A549 (cell line): ENCODE measurements around the gene MADD.
"Not testable (repeated sequence)": the region's sequence is repeated elsewhere in the genome, so short reads cannot be mapped to it uniquely, and the experiment has no call there.

ENCODE experiments used
- EP300 ChIP-seq, 2 experiments: fragments of >200 bp; sonication (Bioruptor Twin); formaldehyde crosslinking; IDR thresholded peaks; 2 replicates in 1 of 2; 3 replicates in 1 of 2; pipeline ENCODE4 v1.6.1; 2016 to 2017
- JUN ChIP-seq, 2 experiments: fragments of >200 bp; sonication (Bioruptor Twin); formaldehyde crosslinking; IDR thresholded peaks; 2 replicates in 1 of 2; 3 replicates in 1 of 2; pipeline ENCODE4 v1.6.1; 2016 to 2017
- POLR2A ChIP-seq: IDR thresholded peaks from 2 replicates; pipeline ENCODE4 v1.6.1; 2012; ENCODE audit warnings: mild to moderate bottlenecking, low read length
- RFX5 ChIP-seq: fragments of 450-650 bp; IDR thresholded peaks from 2 replicates; pipeline ENCODE4 v1.7.1; 2014; ENCODE audit warnings: antibody characterized with exemption, mild to moderate bottlenecking, moderate library complexity
- TF ChIP-seq, protein P1 (sequence below): fragments of >200 bp; sonication (Bioruptor Twin); formaldehyde crosslinking; IDR thresholded peaks from 3 replicates; pipeline ENCODE4 v1.5.1; 2016
- TF ChIP-seq, protein P2 (sequence below): fragments of 450-650 bp; IDR thresholded peaks from 2 replicates; pipeline ENCODE4 v1.6.1; 2014; ENCODE audit warnings: antibody characterized with exemption
- TF ChIP-seq, protein P3 (sequence below): IDR thresholded peaks from 2 replicates; pipeline ENCODE4 v1.6.1; 2012
- TF ChIP-seq, protein P4 (sequence below): fragments of 200-600 bp; sonication (generic); IDR thresholded peaks from 2 replicates; pipeline ENCODE4 v1.6.1; 2016; ENCODE audit warnings: antibody characterized with exemption, mild to moderate bottlenecking, moderate library complexity

DNA sequence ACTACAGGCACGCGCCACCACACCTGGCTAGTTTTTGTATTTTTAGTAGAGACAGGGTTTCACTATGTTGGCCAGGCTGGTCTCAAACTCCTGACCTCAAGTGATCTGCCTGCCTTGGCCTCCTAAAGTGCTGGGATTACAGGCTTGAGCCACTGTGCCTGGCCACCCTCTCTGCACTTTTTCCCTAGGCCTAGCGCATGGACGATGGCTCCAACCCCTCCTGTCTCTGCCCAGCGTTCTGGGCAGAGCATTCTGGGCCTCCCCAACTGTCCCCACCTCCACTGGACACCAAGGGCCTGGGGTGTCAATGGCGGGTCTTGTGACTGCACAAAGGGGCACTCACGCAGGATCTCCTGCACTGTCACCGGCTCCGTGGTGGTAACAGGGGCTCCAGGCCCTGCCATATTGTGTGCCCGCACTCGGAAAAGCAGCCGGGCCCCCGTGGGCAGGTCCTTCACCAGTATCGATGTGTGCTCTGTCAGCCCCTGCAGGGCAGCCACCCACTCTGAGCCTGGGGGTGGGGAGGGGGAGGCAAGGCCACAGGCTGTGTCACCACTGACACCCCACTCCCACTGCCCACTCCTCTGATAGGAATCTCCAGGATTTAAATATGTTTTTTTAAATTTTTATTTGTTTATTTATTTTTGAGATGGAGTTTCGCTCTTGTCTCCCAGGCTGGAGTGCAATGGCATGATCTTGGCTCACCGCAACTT lies 64.9 kb downstream of the MADD start:
- TF ChIP-seq, protein P1, sequence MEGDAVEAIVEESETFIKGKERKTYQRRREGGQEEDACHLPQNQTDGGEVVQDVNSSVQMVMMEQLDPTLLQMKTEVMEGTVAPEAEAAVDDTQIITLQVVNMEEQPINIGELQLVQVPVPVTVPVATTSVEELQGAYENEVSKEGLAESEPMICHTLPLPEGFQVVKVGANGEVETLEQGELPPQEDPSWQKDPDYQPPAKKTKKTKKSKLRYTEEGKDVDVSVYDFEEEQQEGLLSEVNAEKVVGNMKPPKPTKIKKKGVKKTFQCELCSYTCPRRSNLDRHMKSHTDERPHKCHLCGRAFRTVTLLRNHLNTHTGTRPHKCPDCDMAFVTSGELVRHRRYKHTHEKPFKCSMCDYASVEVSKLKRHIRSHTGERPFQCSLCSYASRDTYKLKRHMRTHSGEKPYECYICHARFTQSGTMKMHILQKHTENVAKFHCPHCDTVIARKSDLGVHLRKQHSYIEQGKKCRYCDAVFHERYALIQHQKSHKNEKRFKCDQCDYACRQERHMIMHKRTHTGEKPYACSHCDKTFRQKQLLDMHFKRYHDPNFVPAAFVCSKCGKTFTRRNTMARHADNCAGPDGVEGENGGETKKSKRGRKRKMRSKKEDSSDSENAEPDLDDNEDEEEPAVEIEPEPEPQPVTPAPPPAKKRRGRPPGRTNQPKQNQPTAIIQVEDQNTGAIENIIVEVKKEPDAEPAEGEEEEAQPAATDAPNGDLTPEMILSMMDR: not testable (repeated sequence)
- not testable (repeated sequence) for TF ChIP-seq JUN (IDR thresholded peaks at IDR 0.05); EP300 (IDR thresholded peaks at IDR 0.05); POLR2A; RFX5
- TF ChIP-seq, protein P2, sequence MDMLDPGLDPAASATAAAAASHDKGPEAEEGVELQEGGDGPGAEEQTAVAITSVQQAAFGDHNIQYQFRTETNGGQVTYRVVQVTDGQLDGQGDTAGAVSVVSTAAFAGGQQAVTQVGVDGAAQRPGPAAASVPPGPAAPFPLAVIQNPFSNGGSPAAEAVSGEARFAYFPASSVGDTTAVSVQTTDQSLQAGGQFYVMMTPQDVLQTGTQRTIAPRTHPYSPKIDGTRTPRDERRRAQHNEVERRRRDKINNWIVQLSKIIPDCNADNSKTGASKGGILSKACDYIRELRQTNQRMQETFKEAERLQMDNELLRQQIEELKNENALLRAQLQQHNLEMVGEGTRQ: not testable (repeated sequence)
- TF ChIP-seq, protein P3, sequence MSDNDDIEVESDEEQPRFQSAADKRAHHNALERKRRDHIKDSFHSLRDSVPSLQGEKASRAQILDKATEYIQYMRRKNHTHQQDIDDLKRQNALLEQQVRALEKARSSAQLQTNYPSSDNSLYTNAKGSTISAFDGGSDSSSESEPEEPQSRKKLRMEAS: not testable (repeated sequence)
- TF ChIP-seq, protein P4, sequence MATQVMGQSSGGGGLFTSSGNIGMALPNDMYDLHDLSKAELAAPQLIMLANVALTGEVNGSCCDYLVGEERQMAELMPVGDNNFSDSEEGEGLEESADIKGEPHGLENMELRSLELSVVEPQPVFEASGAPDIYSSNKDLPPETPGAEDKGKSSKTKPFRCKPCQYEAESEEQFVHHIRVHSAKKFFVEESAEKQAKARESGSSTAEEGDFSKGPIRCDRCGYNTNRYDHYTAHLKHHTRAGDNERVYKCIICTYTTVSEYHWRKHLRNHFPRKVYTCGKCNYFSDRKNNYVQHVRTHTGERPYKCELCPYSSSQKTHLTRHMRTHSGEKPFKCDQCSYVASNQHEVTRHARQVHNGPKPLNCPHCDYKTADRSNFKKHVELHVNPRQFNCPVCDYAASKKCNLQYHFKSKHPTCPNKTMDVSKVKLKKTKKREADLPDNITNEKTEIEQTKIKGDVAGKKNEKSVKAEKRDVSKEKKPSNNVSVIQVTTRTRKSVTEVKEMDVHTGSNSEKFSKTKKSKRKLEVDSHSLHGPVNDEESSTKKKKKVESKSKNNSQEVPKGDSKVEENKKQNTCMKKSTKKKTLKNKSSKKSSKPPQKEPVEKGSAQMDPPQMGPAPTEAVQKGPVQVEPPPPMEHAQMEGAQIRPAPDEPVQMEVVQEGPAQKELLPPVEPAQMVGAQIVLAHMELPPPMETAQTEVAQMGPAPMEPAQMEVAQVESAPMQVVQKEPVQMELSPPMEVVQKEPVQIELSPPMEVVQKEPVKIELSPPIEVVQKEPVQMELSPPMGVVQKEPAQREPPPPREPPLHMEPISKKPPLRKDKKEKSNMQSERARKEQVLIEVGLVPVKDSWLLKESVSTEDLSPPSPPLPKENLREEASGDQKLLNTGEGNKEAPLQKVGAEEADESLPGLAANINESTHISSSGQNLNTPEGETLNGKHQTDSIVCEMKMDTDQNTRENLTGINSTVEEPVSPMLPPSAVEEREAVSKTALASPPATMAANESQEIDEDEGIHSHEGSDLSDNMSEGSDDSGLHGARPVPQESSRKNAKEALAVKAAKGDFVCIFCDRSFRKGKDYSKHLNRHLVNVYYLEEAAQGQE: not testable (repeated sequence)
